Effector memory CD4-positive, alpha-beta T cell (primary cell): Measurements from ENCODE around the gene CACNB3.

Experiments used
- DNase-seq, 3 donors: peaks; one replicate each; pipeline ENCODE4 v3.0.0-alpha.2; 2020
- H3K27ac ChIP-seq: 2 replicates; pipeline ENCODE4 v1.7.0; 2013; ENCODE audit warnings: mild to moderate bottlenecking, low read length, moderate library complexity; ENCODE audit not compliant: insufficient read depth, poor library complexity, severe bottlenecking
- H3K27me3 ChIP-seq: replicated peaks from 2 replicates; pipeline ENCODE4 v1.7.0; 2013; ENCODE audit warnings: mild to moderate bottlenecking, low read length; ENCODE audit not compliant: insufficient read depth, control insufficient read depth, poor library complexity, severe bottlenecking
- H3K36me3 ChIP-seq: 2 replicates; pipeline ENCODE4 v1.7.0; 2013; ENCODE audit warnings: mild to moderate bottlenecking, low read length, moderate library complexity; ENCODE audit not compliant: control insufficient read depth, insufficient read depth
- H3K4me1 ChIP-seq: 2 replicates; pipeline ENCODE4 v1.7.0; 2013; ENCODE audit warnings: low read length, mild to moderate bottlenecking; ENCODE audit not compliant: control insufficient read depth, insufficient read depth, poor library complexity, severe bottlenecking
- H3K4me3 ChIP-seq: 2 replicates; pipeline ENCODE4 v1.7.0; 2013; ENCODE audit warnings: low read length, low read depth, mild to moderate bottlenecking; ENCODE audit not compliant: insufficient read depth, poor library complexity, severe bottlenecking
- H3K9me3 ChIP-seq: 2 replicates; pipeline ENCODE4 v1.7.0; 2013; ENCODE audit warnings: mild to moderate bottlenecking, low read length, moderate library complexity; ENCODE audit not compliant: control insufficient read depth

The CACNB3 gene

GRCh38 chr12:48816143-48816854 is 2.0 kb upstream of the CACNB3 start:
- Histone ChIP-seq H3K4me1 (peaks cover 23% of the 10 kb centered on the region), H3K27me3 (no peaks in the 10 kb centered on the region), H3K27ac (no peak overlapping the region), H3K9me3 (no peaks in the 10 kb centered on the region), H3K4me3 (no peak overlapping the region), H3K36me3 (no peaks in the 10 kb centered on the region)
- no peak for DNase-seq

GRCh38 chr12:48818831-48819590 is 715 bp downstream of the CACNB3 start:
- peaks cover 23% of the 10 kb centered on the region for H3K4me1 ChIP-seq
- no peaks in the 10 kb centered on the region for H3K36me3 ChIP-seq
- H3K27ac ChIP-seq: no peak overlapping the region
- H3K4me3 ChIP-seq: peak overlapping the region; percentile 74
- H3K9me3 ChIP-seq: no peaks in the 10 kb centered on the region
- DNase-seq: peak in 1 of 3 donors; percentile 16
- H3K27me3 ChIP-seq: no peaks in the 10 kb centered on the region

- no peak for DNase-seq
- peaks cover 23% of the 10 kb centered on the region for H3K4me1 ChIP-seq
- no peaks in the 10 kb centered on the region for H3K9me3 ChIP-seq
- H3K27me3 ChIP-seq: no peaks in the 10 kb centered on the region
- H3K4me3 ChIP-seq: no peak overlapping the region
- H3K27ac ChIP-seq: no peak overlapping the region
- H3K36me3 ChIP-seq: no peaks in the 10 kb centered on the region
Observed at GRCh38 chr12:48819986-48820725, 1.9 kb downstream of the CACNB3 start.

GRCh38 chr12:48822139-48822538 is 3.8 kb downstream of the CACNB3 start:
- no peaks in the 10 kb centered on the region for H3K36me3 ChIP-seq
- H3K27me3 ChIP-seq: no peaks in the 10 kb centered on the region
- H3K27ac ChIP-seq: no peak overlapping the region
- no peaks in the 10 kb centered on the region for H3K9me3 ChIP-seq
- H3K4me1 ChIP-seq: peaks cover 14% of the 10 kb centered on the region
- no peak overlapping the region for H3K4me3 ChIP-seq
- DNase-seq: no peak

GRCh38 chr12:48822711-48823110 is 4.4 kb downstream of the CACNB3 start:
- DNase-seq: no peak
- Histone ChIP-seq H3K9me3 (no peaks in the 10 kb centered on the region), H3K4me1 (peaks cover 9% of the 10 kb centered on the region), H3K27me3 (no peaks in the 10 kb centered on the region), H3K4me3 (no peak overlapping the region), H3K36me3 (no peaks in the 10 kb centered on the region), H3K27ac (no peak overlapping the region)

- Histone ChIP-seq H3K4me3 (no peak overlapping the region), H3K27me3 (no peaks in the 10 kb centered on the region), H3K27ac (no peak overlapping the region), H3K36me3 (no peaks in the 10 kb centered on the region), H3K9me3 (no peaks in the 10 kb centered on the region), H3K4me1 (peaks cover 6% of the 10 kb centered on the region)
- no peak for DNase-seq
Observed at GRCh38 chr12:48823281-48823680, 5.0 kb downstream of the CACNB3 start.

GRCh38 chr12:48824112-48824511 is 5.8 kb downstream of the CACNB3 start:
- Histone ChIP-seq H3K4me3 (no peak overlapping the region), H3K27me3 (no peaks in the 10 kb centered on the region), H3K27ac (no peak overlapping the region), H3K9me3 (no peaks in the 10 kb centered on the region), H3K4me1 (peaks cover 2% of the 10 kb centered on the region), H3K36me3 (peaks cover 6% of the 10 kb centered on the region)
- DNase-seq: peak in 2 of 3 donors; percentile 15 to 21

GRCh38 chr12:48824905-48825304 is 6.6 kb downstream of the CACNB3 start:
- H3K36me3 ChIP-seq: peaks cover 14% of the 10 kb centered on the region

GRCh38 chr12:48826209-48826855 is 8.0 kb downstream of the CACNB3 start:
- no peaks in the 10 kb centered on the region for H3K9me3 ChIP-seq
- no peaks in the 10 kb centered on the region for H3K27me3 ChIP-seq
- H3K4me1 ChIP-seq: no peaks in the 10 kb centered on the region
- no peak overlapping the region for H3K4me3 ChIP-seq
- no peak overlapping the region for H3K27ac ChIP-seq
- H3K36me3 ChIP-seq: peaks cover 28% of the 10 kb centered on the region
- DNase-seq: no peak

More at GRCh38 chr12:48824905-48825304, 6.6 kb downstream of the CACNB3 start:
- Histone ChIP-seq H3K9me3 (no peaks in the 10 kb centered on the region), H3K27me3 (no peaks in the 10 kb centered on the region), H3K27ac (no peak overlapping the region), H3K4me1 (no peaks in the 10 kb centered on the region), H3K4me3 (no peak overlapping the region)
- DNase-seq: no peak
